ENCODE data around the gene MGAT4C.
"Not testable (repeated sequence)": the region's sequence is repeated elsewhere in the genome, so short reads cannot be mapped to it uniquely, and the experiment has no call there.

The MGAT4C gene

DNA sequence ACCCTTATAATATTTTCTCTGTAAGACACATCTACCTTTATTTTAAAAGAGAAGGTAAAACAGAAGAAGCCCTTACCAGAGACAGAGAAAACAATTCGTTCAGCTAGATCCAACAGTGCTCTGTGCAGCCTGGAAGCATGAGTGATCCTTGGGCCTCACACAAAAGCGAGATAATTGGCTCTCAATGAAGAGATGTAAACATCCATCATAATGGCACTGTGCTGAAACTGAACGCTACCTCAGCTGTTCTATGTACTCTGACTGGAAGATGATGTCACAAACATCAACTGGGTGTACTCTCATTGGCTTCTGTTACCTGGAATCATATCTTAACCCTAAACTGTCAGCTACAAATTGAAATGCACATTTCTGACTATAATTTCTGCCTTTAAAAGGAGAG is at the start of gene MGAT4C:
TSS of gene MGAT4C (minus strand) at position 229 of the 400 bp plus-strand sequence.
- Histone ChIP-seq H3K4me1 (no peaks in the 10 kb centered on the region), H3K27me3 (no peaks in the 10 kb centered on the region), H3K4me3 (no peak within 1 kb of the TSS), H4K20me1 (no peaks in the 10 kb centered on the region), H3K27ac (no peak within 1 kb of the TSS), H3K4me2 (no peak within 1 kb of the TSS), H3K9me3 (no peaks in the 10 kb centered on the region), H3K9ac (no peak within 1 kb of the TSS), H3K36me3 (no peaks in the 10 kb centered on the region)
- TF ChIP-seq Cebpa-rat (IDR thresholded peaks at IDR 0.05): no peak

DNA sequence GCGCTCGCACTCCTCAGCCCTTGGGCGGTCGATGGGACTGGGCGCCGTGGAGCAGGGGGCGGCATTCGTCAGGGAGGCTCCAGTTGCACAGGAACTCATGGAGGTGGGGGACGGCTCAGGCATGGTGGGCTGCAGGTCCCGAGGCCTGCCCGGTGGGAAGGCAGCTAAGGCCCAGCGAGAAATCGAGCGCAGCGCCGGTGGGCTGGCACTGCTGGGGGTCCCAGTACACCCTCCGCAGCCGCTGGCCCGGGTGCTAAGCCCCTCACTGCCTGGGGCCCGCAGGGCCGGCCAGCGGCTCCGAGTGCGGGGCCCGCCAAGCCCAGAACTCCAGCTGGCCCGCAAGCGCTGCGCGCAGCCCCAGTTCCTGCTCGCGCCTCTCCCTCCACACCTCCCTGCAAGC is 40.2 kb upstream of the MGAT4C start:
- not testable (repeated sequence) for H3K4me1 ChIP-seq, H3K27me3 ChIP-seq, H3K4me2 ChIP-seq, H3K9me3 ChIP-seq, H3K36me3 ChIP-seq, H4K20me1 ChIP-seq, H3K27ac ChIP-seq, H3K4me3 ChIP-seq, H3K9ac ChIP-seq

DNA sequence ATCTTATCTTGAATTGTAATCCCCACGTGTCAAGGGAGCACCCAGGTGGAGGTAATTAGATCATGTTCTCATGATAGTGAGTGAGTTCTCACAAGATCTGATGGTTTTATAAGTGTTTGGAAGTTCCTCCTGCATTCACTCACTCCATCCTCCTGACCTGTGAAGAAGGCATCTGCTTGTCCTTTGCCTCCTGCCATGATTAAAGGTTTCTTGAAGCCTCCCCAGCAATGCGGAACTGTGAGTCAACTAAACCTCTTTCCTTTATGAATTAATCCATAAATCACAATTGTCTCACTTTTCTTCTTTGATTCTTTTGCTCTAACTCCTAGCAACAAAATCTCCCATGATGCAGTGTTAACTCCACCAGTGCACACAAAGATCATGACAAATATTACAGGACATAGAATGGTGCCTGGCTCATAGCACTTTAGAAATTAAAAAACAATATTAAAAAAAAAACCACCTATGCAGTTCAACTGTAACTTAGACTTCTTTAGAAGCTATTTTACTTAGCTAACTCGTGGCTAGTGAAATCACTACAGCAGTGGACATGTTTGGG is 37.6 kb upstream of the MGAT4C start:
- TF ChIP-seq Cebpa-rat (IDR thresholded peaks at IDR 0.05): no peak

DNA sequence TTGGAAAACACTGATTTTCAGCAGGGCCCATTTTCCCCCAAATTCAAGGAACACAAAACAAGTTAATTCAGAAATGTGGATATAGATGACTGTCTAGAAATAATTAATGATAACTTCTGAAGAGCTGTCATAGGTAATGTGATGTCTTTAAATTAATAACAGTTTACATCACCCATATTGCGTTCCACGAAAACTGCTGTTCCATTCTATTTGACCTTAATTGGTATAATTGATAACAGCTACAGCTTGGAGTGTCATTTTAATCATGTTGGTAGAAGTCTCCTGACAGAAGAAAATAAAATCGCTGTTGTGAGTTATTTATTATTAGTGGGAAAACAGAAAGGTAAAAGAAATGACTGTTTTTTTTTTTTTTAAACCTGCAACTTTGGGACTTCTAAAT is 36.3 kb upstream of the MGAT4C start:
- Histone ChIP-seq H3K4me2 (no peak overlapping the region), H3K9me3 (peaks cover 5% of the 10 kb centered on the region; the same call in 1 of the 2 replicates), H3K36me3 (no peaks in the 10 kb centered on the region), H3K27me3 (no peaks in the 10 kb centered on the region), H3K27ac (no peak overlapping the region), H4K20me1 (no peaks in the 10 kb centered on the region), H3K4me1 (no peaks in the 10 kb centered on the region), H3K9ac (no peak overlapping the region), H3K4me3 (no peak overlapping the region)
- TF ChIP-seq Cebpa-rat (IDR thresholded peaks at IDR 0.05): no peak

More for the DNA sequence above, 37.6 kb upstream of the MGAT4C start:
- H3K27ac ChIP-seq: no peak overlapping the region
- peaks cover 5% of the 10 kb centered on the region; the same call in 1 of the 2 replicates for H3K9me3 ChIP-seq
- H4K20me1 ChIP-seq: no peaks in the 10 kb centered on the region
- H3K4me2 ChIP-seq: no peak overlapping the region
- no peaks in the 10 kb centered on the region for H3K27me3 ChIP-seq
- H3K9ac ChIP-seq: no peak overlapping the region
- H3K4me1 ChIP-seq: no peaks in the 10 kb centered on the region
- no peak overlapping the region for H3K4me3 ChIP-seq
- H3K36me3 ChIP-seq: no peaks in the 10 kb centered on the region

DNA sequence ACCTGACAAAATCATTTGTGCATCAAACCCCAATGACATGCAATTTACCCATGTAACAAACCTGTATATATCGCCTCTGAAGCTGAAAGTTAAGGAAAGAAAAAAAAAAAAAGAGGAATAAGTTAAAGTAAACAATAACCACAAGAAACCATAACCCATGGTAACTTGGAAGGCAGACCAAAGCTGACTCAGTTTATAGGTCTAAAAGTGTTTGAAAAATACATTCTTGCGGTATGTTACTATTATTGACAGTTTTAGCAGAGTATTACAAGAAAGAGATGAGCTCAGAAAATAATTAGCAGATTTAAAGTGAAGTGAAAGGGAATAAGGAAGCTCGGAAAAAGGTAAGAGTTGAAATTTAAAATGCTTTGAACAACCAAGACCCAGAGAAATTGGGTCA is 34.4 kb upstream of the MGAT4C start:
- Histone ChIP-seq H4K20me1 (no peaks in the 10 kb centered on the region), H3K4me1 (peaks cover 8% of the 10 kb centered on the region), H3K9me3 (no peaks in the 10 kb centered on the region), H3K4me3 (no peak overlapping the region), H3K9ac (no peak overlapping the region), H3K27ac (no peak overlapping the region), H3K27me3 (no peaks in the 10 kb centered on the region), H3K36me3 (no peaks in the 10 kb centered on the region), H3K4me2 (no peak overlapping the region)
- no peak for TF ChIP-seq Cebpa-rat (IDR thresholded peaks at IDR 0.05)

DNA sequence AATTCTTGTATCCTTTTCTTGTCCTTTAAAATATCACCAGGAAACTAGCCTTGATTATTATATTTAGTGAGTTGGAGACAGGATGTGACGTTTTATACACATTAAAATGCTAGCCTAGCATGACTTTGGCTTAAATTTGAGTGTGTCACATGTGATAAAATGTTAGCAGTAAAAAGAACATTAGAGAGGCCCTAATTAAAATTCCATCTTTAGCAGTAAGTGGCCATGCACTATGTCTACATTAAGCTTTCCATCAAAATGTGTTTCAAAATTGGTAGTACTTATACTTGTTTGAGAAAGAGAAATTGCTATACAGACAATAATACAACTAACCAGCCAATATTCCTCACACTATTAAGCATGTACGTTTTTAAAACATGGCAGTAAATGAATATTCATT is 29.9 kb upstream of the MGAT4C start:
- Histone ChIP-seq H3K27me3 (no peaks in the 10 kb centered on the region), H3K36me3 (no peaks in the 10 kb centered on the region), H3K9me3 (no peaks in the 10 kb centered on the region), H3K4me3 (no peak overlapping the region), H3K4me2 (no peak overlapping the region), H3K9ac (no peak overlapping the region), H4K20me1 (no peaks in the 10 kb centered on the region), H3K27ac (no peak overlapping the region), H3K4me1 (peaks cover 8% of the 10 kb centered on the region)
- no peak for TF ChIP-seq Cebpa-rat (IDR thresholded peaks at IDR 0.05)

DNA sequence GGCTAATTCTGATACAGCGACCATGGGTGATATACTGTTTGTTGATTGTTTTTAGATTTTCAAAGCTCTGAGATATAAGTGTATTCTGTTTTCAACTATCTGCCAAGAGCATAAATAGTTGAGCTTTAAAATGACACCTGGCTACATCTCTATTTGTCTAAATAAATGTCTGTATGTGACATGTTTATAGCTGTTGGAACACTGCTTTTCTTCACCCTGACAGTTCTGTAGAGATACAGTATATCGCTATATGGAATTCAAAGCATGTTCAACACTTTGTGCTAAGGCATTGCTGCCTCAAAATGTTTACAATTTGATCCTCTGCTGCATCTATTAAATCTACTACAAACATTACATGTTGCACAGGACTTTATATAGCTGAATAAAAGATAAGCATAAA is 27.4 kb upstream of the MGAT4C start:
- Histone ChIP-seq H3K36me3 (no peaks in the 10 kb centered on the region), H3K9me3 (no peaks in the 10 kb centered on the region), H3K27me3 (no peaks in the 10 kb centered on the region), H3K9ac (no peak overlapping the region), H3K4me3 (no peak overlapping the region), H3K4me2 (no peak overlapping the region), H4K20me1 (no peaks in the 10 kb centered on the region), H3K27ac (no peak overlapping the region), H3K4me1 (peaks cover 8% of the 10 kb centered on the region)
- no peak for TF ChIP-seq Cebpa-rat (IDR thresholded peaks at IDR 0.05)

DNA sequence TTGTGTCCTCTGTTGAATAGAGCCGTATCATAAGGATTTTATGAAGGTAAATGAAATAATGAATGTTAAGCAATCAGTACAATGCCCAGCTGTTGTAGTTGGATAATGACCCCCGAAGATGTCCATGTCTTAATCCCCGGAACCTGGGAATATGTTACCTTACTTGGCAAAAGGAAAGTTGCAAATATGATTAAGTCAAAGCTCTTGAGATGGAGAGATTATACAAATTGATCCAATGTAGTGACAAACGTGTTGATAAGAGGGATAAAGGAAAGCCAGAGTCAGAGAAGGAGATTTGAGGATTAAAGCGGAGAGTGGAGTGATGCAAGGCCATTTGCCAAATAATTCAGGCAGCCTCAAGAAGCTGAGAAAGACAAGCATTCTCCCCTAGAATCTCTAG is 19.2 kb upstream of the MGAT4C start:
- no peaks in the 10 kb centered on the region for H3K4me1 ChIP-seq
- H4K20me1 ChIP-seq: no peaks in the 10 kb centered on the region
- H3K9me3 ChIP-seq: no peaks in the 10 kb centered on the region
- H3K4me2 ChIP-seq: no peak overlapping the region
- no peak overlapping the region for H3K27ac ChIP-seq
- no peak overlapping the region for H3K4me3 ChIP-seq
- no peaks in the 10 kb centered on the region for H3K36me3 ChIP-seq
- TF ChIP-seq Cebpa-rat (IDR thresholded peaks at IDR 0.05): no peak
- H3K9ac ChIP-seq: no peak overlapping the region
- no peaks in the 10 kb centered on the region for H3K27me3 ChIP-seq

DNA sequence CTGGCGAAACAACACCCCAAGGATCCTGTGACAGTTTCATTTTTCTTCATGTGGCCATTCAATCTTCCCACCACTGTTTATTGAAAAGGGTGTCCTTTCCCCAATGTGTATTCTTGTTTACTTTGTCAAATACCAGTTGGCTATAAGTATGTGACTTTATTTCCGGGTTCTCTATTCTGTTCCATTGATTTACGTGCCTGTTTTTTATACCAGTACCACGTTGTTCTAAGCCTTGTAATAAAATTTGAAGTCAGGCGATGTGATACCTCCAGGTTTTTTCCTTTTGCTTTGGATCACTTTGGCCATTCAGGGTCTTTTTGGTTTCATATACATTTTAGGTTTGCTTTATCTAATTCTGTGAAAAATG is 9.1 kb upstream of the MGAT4C start:
- Histone ChIP-seq H3K4me3 (no peak overlapping the region), H4K20me1 (no peaks in the 10 kb centered on the region), H3K4me2 (no peak overlapping the region)

DNA sequence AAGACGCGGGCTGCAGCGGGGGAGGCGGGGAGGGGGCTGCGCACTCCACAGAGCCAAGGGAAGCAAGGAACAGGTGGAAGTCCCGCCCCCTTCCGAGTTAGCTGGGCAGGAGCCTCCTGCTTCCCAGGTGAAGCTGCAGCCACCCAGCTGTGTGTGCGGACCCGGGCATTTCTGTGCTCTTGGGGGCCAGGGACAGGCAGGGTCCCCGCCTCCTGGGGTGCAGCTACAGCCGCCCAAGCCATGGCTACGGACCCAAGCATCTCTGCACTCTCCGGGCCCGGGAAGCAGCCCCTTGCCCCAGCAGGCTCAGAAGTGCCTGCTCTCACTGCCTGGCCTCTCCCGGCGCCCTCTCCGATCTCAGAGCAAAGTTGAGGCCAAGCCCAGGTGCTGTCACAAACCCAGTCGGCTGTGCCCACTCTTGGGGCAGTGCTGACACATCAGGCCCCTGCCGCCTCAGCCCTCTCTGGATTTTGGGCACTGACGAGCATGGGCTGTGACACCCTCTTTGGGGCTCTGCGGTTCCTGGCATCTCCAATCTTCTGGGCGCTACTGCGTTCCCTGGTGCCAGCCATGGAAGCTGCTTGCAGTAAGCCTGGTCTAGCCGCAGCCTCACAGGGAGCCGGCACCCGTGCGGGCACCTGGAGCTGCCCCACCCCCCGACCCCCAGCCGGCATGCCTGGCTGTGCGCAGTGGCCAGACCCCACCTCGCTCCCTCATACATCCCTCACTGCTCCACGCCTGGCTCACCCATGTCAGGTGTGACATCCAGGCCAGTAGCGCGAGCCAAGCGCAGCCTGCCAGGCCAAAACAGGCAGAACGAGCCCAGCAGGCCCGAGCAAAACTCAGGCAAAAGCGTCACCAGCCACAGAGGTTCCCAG is 8.5 kb upstream of the MGAT4C start:
- no peaks in the 10 kb centered on the region for H3K9me3 ChIP-seq
- no peak overlapping the region for H3K27ac ChIP-seq
- H4K20me1 ChIP-seq: no peaks in the 10 kb centered on the region
- H3K4me2 ChIP-seq: no peak overlapping the region
- H3K27me3 ChIP-seq: no peaks in the 10 kb centered on the region
- no peak overlapping the region for H3K9ac ChIP-seq
- TF ChIP-seq Cebpa-rat (IDR thresholded peaks at IDR 0.05): no peak
- no peaks in the 10 kb centered on the region for H3K36me3 ChIP-seq
- no peak overlapping the region for H3K4me3 ChIP-seq
- H3K4me1 ChIP-seq: no peaks in the 10 kb centered on the region

More for the DNA sequence above, 9.1 kb upstream of the MGAT4C start:
- H3K4me1 ChIP-seq: no peaks in the 10 kb centered on the region
- no peak for TF ChIP-seq Cebpa-rat (IDR thresholded peaks at IDR 0.05)
- no peak overlapping the region for H3K27ac ChIP-seq
- H3K9ac ChIP-seq: no peak overlapping the region
- no peaks in the 10 kb centered on the region for H3K36me3 ChIP-seq
- no peaks in the 10 kb centered on the region for H3K27me3 ChIP-seq
- no peaks in the 10 kb centered on the region for H3K9me3 ChIP-seq
